PFSK-1 (cell line): Measurements from ENCODE around the gene PDS5B.

ENCODE experiments used
- FOXP2 ChIP-seq: optimal IDR thresholded peaks from 2 replicates; pipeline ENCODE3; 2011; ENCODE audit warnings: borderline replicate concordance, control low read depth, inconsistent platforms; ENCODE audit not compliant: insufficient read depth; ENCODE audit errors: extremely low read length, extremely low read depth
- POLR2AphosphoS5 ChIP-seq: IDR thresholded peaks from 2 replicates; pipeline ENCODE4 v1.6.1; 2012; ENCODE audit warnings: low read depth, mild to moderate bottlenecking, control low read depth, low read length, moderate library complexity
- SIN3A ChIP-seq: IDR thresholded peaks from 2 replicates; pipeline ENCODE4 v1.6.1; 2012; ENCODE audit warnings: mild to moderate bottlenecking, low read length, moderate library complexity, borderline replicate concordance; ENCODE audit not compliant: insufficient read depth
- TAF1 ChIP-seq: IDR thresholded peaks from 2 replicates; pipeline ENCODE4 v1.6.1; 2012; ENCODE audit warnings: low read length, control low read depth, borderline replicate concordance; ENCODE audit not compliant: insufficient read depth
- TF ChIP-seq, protein P1 (sequence below), 2 experiments: IDR thresholded peaks; 2 replicates each; pipeline versions ENCODE4 v1.6.1 to v1.8.0; 2011 to 2012; ENCODE audit warnings: low read depth in 2 of 2, low read length in 2 of 2, control low read depth in 1 of 2, inconsistent platforms in 1 of 2, mild to moderate bottlenecking in 1 of 2, moderate library complexity in 1 of 2; ENCODE audit not compliant: insufficient read depth in 1 of 2

PDS5B gene

DNA sequence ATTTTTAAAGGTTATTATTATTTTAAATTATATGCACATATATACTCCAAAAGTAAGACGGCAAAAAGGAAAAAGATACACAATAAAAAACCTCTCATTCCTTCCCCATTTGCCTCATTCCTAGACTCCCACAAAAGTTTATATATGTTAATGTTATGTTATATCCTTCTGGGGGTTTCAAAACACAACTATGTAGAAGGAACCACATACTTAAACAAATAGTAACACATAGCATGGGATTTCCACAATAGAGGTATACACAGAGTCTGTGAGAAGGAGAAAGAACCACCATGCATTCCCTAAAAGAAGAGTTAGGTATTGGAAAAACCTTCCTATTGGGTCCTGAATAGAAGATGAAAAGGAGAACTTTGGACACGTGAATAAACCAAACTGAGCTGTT lies 9.1 kb downstream of the PDS5B start:
- TF ChIP-seq FOXP2 = no peak
- TF ChIP-seq, protein P1, sequence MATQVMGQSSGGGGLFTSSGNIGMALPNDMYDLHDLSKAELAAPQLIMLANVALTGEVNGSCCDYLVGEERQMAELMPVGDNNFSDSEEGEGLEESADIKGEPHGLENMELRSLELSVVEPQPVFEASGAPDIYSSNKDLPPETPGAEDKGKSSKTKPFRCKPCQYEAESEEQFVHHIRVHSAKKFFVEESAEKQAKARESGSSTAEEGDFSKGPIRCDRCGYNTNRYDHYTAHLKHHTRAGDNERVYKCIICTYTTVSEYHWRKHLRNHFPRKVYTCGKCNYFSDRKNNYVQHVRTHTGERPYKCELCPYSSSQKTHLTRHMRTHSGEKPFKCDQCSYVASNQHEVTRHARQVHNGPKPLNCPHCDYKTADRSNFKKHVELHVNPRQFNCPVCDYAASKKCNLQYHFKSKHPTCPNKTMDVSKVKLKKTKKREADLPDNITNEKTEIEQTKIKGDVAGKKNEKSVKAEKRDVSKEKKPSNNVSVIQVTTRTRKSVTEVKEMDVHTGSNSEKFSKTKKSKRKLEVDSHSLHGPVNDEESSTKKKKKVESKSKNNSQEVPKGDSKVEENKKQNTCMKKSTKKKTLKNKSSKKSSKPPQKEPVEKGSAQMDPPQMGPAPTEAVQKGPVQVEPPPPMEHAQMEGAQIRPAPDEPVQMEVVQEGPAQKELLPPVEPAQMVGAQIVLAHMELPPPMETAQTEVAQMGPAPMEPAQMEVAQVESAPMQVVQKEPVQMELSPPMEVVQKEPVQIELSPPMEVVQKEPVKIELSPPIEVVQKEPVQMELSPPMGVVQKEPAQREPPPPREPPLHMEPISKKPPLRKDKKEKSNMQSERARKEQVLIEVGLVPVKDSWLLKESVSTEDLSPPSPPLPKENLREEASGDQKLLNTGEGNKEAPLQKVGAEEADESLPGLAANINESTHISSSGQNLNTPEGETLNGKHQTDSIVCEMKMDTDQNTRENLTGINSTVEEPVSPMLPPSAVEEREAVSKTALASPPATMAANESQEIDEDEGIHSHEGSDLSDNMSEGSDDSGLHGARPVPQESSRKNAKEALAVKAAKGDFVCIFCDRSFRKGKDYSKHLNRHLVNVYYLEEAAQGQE (IDR thresholded peaks at IDR 0.05; ENCODE audit: insufficient read depth in 1 of 2, low read depth in 2 of 2, low read length in 2 of 2) = no peak
- TF ChIP-seq SIN3A = no peak
- TF ChIP-seq TAF1 = no peak
- TF ChIP-seq POLR2AphosphoS5 = no peak

DNA sequence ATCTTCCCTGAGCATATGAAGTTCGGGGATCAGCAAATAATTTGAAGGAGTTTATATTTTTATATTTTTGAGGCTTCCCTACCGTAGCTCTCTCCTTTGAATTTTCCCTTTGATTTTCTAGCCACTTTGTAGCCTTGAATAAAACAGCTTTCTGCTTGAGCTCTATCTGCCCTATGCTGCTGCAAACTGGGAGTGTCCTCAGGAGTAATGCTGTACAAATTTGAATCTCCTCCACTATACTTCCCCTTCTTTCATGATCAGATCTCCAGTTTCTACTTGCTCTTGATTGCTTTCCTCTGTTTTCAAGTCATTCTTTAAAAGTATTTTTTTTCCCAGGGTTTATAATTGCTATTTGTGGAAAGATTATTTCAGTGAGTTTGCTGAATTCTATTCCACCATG lies 14.6 kb downstream of the PDS5B start:
- TF ChIP-seq TAF1 = no peak

DNA sequence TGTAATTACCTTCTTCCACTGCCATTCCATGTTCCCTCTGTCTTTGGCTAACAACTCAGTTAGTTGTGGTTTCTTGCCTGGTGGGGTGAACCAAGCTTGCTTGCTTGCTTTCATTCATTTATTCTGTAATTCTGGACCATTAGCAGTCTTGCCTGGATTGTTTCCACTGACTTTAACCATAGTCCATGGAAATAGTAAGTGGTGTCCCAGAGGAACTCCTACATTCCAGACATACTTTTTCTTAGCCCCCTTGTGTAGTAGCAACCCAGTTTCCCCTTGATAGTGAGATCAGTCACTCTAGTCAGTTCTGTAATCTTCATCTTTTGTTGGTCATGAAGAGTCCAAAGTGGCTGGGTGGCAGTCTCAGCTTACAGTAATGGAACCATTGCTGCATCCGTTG lies 23.2 kb downstream of the PDS5B start:
- TF ChIP-seq, protein P1 (IDR thresholded peaks at IDR 0.05; ENCODE audit: insufficient read depth in 1 of 2, low read depth in 2 of 2, low read length in 2 of 2) = no peak
- no peak for TF ChIP-seq TAF1
- no peak for TF ChIP-seq POLR2AphosphoS5
- TF ChIP-seq SIN3A = no peak
- no peak for TF ChIP-seq FOXP2

DNA sequence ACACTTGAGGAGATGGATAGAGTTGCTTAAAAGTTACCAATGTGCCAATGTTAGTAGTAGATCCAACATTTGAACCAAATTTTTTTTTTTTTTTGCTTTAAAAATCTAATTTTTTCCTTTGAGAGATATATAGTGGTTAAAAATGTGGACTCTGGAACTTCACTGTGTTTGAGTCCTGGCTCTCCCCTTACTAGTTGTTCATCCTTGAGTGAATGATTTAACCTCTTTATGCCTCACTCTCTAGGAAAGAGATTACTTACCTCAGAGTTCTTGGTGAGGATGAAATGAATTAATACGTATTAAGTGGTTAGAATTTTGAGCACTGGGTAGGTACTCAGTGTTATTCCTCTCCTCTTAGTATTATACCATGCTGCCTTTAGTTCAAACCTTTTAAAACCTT lies 24.3 kb downstream of the PDS5B start:
- TF ChIP-seq TAF1 (no peak), SIN3A (no peak), FOXP2 (no peak), POLR2AphosphoS5 (no peak)
- TF ChIP-seq, protein P1 (IDR thresholded peaks at IDR 0.05; ENCODE audit: insufficient read depth in 1 of 2, low read depth in 2 of 2, low read length in 2 of 2) = no peak

DNA sequence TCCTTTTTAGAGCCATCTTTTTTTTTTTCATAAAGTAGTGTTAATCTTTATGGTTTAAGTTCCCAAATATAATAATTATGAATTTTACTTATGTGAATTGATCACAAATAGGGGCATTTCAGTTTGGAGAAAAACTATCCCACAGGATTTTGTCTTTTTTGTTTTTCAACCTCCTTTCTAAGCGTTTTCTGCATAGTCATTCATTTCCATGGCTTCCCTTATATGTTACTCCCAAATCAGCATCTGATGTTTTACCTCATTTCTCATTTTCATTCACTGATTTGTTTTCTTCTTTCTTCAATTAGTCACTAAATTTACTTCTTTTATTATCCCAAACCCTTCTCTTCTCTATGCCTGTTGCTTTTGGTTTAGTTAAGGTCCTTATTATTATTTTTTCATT lies 24.7 kb downstream of the PDS5B start:
- TF ChIP-seq SIN3A (no peak), TAF1 (no peak), FOXP2 (no peak), POLR2AphosphoS5 (no peak)
- TF ChIP-seq, protein P1 (IDR thresholded peaks at IDR 0.05; ENCODE audit: insufficient read depth in 1 of 2, low read depth in 2 of 2, low read length in 2 of 2) = no peak
